Measurements from ENCODE around the gene TNRC18. TPM values are rescaled to one million over a fixed set of nuclear protein-coding genes. Genes with fewer than 3 reads are reported as not detected.
A peak's percentile ranks its signal among the peaks of the same experiment; 100 is the strongest.

TNRC18 gene
- total and polyA plus RNA-seq, 9 donors = 48.6 to 153 (median 91.8) TPM

DNA sequence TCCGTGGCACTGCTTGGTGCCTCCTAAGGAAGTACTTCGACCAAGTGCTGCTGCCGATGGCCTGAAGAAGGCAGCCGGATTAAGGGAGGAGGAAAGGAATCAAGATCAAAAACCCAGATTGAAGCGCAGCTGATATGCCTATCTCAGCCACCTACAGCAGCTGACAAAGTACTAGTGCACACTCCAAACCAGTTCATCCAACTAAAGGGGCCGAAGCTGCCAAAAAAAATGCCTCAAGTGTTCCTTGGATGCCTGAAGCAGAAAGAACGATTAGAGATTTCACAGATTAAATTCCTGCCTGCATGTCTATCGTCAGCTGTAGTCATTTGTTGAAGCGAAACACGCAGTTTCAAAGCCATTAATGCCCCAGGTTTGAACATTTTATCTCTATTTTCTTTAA is 65.7 kb downstream of the TNRC18 start:
- H3K9me3 ChIP-seq = no peaks in the 10 kb centered on the region
- no peak for DNase-seq
- peaks cover 6% of the 10 kb centered on the region for H3K4me1 ChIP-seq (ENCODE audit: insufficient read depth)
- no peaks in the 10 kb centered on the region for H3K36me3 ChIP-seq
- H3K27me3 ChIP-seq = no peaks in the 10 kb centered on the region
- TF ChIP-seq EP300 (IDR thresholded peaks at IDR 0.05) (no peak), POLR2A (IDR thresholded peaks at IDR 0.05) (no peak)
- TF ChIP-seq, protein P1, sequence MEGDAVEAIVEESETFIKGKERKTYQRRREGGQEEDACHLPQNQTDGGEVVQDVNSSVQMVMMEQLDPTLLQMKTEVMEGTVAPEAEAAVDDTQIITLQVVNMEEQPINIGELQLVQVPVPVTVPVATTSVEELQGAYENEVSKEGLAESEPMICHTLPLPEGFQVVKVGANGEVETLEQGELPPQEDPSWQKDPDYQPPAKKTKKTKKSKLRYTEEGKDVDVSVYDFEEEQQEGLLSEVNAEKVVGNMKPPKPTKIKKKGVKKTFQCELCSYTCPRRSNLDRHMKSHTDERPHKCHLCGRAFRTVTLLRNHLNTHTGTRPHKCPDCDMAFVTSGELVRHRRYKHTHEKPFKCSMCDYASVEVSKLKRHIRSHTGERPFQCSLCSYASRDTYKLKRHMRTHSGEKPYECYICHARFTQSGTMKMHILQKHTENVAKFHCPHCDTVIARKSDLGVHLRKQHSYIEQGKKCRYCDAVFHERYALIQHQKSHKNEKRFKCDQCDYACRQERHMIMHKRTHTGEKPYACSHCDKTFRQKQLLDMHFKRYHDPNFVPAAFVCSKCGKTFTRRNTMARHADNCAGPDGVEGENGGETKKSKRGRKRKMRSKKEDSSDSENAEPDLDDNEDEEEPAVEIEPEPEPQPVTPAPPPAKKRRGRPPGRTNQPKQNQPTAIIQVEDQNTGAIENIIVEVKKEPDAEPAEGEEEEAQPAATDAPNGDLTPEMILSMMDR (IDR thresholded peaks at IDR 0.05) = no peak
- no peak overlapping the region for H3K4me3 ChIP-seq
- 81 to 88% (median 82%) methylated on average over 10 of the region's 10 CpGs for WGBS, 3 donors
- H3K27ac ChIP-seq = no peak overlapping the region
- intact Hi-C loops (cut with DNase I) = loop anchor here in 2 of 4 donors (10.0 kb wide), 2 partner anchors 113 to 123 kb away; no protein-coding TSS in a partner anchor

DNA sequence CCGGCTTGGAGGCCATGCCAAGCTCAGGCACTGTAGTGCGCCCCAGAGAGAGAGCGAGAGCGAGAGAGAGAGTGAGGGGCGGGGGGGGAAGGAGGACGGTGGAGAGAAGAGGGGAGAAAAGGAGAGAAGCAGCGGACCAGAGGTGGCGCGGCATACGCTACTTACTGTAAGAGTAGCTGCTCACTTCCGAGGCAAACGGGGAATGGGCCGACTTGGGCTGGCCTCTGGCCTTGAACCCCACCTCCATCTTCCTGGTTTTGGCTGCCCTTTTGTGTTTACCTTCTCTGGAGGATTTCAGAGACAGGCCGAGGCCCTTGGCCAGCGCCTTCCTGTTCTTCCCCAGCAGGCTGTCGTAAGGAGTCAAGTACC is 66.9 kb downstream of the TNRC18 start:
- 42 to 70% (median 48%) methylated on average over 16 of the region's 16 CpGs for WGBS, 3 donors
- TF ChIP-seq POLR2A (IDR thresholded peaks at IDR 0.05) = no peak
- TF ChIP-seq, protein P1 (IDR thresholded peaks at IDR 0.05) = no peak
- TF ChIP-seq EP300 (IDR thresholded peaks at IDR 0.05) = no peak

DNA sequence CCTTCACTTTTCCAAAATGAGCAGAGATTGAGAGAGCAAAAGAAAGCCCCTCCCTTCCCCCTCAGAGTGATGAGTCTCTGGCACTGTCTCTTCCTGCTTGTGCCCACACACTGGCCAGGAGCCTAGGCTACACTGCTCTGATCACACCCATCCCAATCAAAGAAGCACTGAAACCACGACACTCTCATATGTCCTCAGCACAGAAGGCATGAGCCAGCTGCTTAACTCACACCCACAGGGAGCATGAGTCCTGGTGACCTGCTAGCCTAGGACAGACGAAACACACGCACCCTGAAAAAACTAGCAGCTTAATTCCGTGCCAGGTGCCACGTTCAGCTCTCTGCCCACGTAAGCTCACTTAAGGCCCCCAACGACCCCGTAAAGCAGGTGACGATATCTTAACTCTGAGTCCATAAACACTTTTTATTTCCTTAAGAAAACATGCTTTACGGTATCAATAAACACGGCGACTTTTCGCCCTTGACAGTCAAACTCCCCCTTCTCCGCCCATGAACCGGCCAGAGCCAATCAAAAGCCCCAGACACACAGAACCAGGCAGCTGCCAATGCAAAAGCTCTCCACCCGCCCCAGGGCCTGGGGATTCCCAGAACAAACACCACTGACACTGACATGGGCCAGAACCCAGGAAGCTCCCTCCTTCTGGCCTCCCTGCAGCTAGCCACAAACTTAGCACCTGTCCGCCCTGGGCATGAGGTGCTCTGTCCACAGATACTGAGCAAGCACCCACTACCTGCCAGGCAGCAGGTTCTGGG is 69.0 kb downstream of the TNRC18 start:
- no peaks in the 10 kb centered on the region for H3K9me3 ChIP-seq
- DNase-seq = peak; percentile 55 to 70 (median 64)
- H3K4me1 ChIP-seq (ENCODE audit: insufficient read depth) = peaks cover 6% of the 10 kb centered on the region
- TF ChIP-seq, protein P1 (IDR thresholded peaks at IDR 0.05) = no peak
- TF ChIP-seq EP300 (IDR thresholded peaks at IDR 0.05) (no peak), POLR2A (IDR thresholded peaks at IDR 0.05) (no peak)
- H3K27me3 ChIP-seq = no peaks in the 10 kb centered on the region
- H3K4me3 ChIP-seq = no peak overlapping the region
- 18 to 24% (median 23%) methylated on average over 17 of the region's 17 CpGs for WGBS, 3 donors
- no peaks in the 10 kb centered on the region for H3K36me3 ChIP-seq
- intact Hi-C loops (cut with DNase I) = loop anchor here in 2 of 4 donors (10.0 kb wide), 2 partner anchors 110 to 120 kb away; no protein-coding TSS in a partner anchor
- no peak overlapping the region for H3K27ac ChIP-seq

More for the DNA sequence above, 66.9 kb downstream of the TNRC18 start:
- H3K4me3 ChIP-seq = no peak overlapping the region
- peaks cover 6% of the 10 kb centered on the region for H3K4me1 ChIP-seq (ENCODE audit: insufficient read depth)
- H3K9me3 ChIP-seq = no peaks in the 10 kb centered on the region
- DNase-seq = peak in 3 of 5 donors; percentile 50 to 61 (median 57)
- intact Hi-C loops (cut with DNase I) = loop anchor here in 2 of 4 donors (10.0 kb wide), 2 partner anchors 112 to 122 kb away; no protein-coding TSS in a partner anchor
- no peaks in the 10 kb centered on the region for H3K36me3 ChIP-seq
- H3K27me3 ChIP-seq = no peaks in the 10 kb centered on the region
- no peak overlapping the region for H3K27ac ChIP-seq

DNA sequence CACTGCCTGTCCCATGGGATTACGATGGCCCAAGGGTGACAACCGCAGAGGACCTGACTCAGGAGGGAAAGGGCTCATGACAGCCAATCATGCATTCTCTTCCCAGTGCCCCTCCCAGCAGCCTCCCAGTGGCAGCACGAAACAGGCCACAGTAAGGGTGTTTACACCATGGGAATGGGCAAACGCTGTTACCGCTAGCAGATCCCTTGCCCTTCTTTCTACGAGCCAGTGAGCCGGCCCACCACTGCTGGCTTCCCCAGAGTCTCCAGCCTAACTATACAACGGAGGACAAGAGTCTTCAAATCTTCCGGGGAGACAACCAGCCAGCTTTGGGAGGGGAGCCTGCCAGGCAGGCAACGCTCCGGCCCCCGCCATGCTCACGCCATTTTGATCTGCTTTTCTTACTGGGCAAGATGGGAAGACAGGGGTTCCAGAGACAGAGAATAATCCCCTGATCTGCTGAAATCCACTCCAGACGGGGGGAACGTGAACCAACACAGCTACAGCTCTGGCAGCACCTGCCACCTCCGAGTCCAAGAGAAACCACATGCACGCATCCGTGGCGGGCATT is 71.1 kb downstream of the TNRC18 start:
- no peak overlapping the region for H3K27ac ChIP-seq
- H3K4me3 ChIP-seq = no peak overlapping the region
- WGBS, 3 donors = 96% methylated on average over 19 of the region's 19 CpGs
- no peaks in the 10 kb centered on the region for H3K36me3 ChIP-seq
- H3K4me1 ChIP-seq (ENCODE audit: insufficient read depth) = peaks cover 6% of the 10 kb centered on the region
- TF ChIP-seq, protein P1 (IDR thresholded peaks at IDR 0.05) = no peak
- H3K27me3 ChIP-seq = no peaks in the 10 kb centered on the region
- H3K9me3 ChIP-seq = no peaks in the 10 kb centered on the region
- DNase-seq = no peak
- intact Hi-C loops (cut with DNase I) = loop anchor here in 2 of 4 donors (10.0 kb wide), 2 partner anchors 108 to 118 kb away; no protein-coding TSS in a partner anchor
